Measurements from ENCODE around the gene SP140L. TPM values are rescaled to one million over a fixed set of nuclear protein-coding genes. Genes with fewer than 3 reads are reported as not detected.
A peak's percentile ranks its signal among the peaks of the same experiment; 100 is the strongest.

Gene SP140L
- total and polyA plus RNA-seq, 2 experiments from 2014 or later, result 8.0 to 11.5 TPM

- H3K4me1 ChIP-seq (ENCODE audit: insufficient read depth), result peaks cover 9% of the 10 kb centered on the region; the same call in 1 of the 2 replicates
- H3K27ac ChIP-seq, result no peak overlapping the region
- H3K4me3 ChIP-seq, result no peak overlapping the region
- 10 to 17% methylated on average over 1 of the region's 1 CpG for WGBS, 2 experiments (ENCODE audit: low coverage in 1 of 2, low lambda C conversion rate in 2 of 2, missing lambda C conversion rate in 2 of 2)
- H2AFZ ChIP-seq, result no peak overlapping the region
- TF ChIP-seq EZH2 (IDR thresholded peaks at IDR 0.05; ENCODE audit: insufficient read depth, poor library complexity, severe bottlenecking) (no peak), EZH2phosphoT487 (IDR thresholded peaks at IDR 0.05; ENCODE audit: insufficient read depth, low read depth) (no peak)
- H3K9me3 ChIP-seq (ENCODE audit: low read depth), result no peaks in the 10 kb centered on the region
- H3F3A ChIP-seq (ENCODE audit: insufficient read depth), result no peaks in the 10 kb centered on the region
- H3K36me3 ChIP-seq (ENCODE audit: low read depth), result peaks cover 5% of the 10 kb centered on the region
- in situ Hi-C loops (cut with MboI), result no loop called here
- H3K4me2 ChIP-seq (ENCODE audit: unreplicated experiment), result no peak overlapping the region
- no peaks in the 10 kb centered on the region for H3K27me3 ChIP-seq (replicated peaks; ENCODE audit: insufficient read depth)
- no peaks in the 10 kb centered on the region for H3K9me2 ChIP-seq (ENCODE audit: insufficient read depth)
- H3K79me2 ChIP-seq (ENCODE audit: insufficient read depth), result peaks cover 100% of the 10 kb centered on the region
- peaks cover 6% of the 10 kb centered on the region for H4K20me1 ChIP-seq (ENCODE audit: insufficient read depth)
- H3K9ac ChIP-seq, result no peak overlapping the region
- DNase-seq, result no peak
These were observed 98.4 kb downstream of the SP140L start for GRCh38 chr2:230425377-230425776.

DNA sequence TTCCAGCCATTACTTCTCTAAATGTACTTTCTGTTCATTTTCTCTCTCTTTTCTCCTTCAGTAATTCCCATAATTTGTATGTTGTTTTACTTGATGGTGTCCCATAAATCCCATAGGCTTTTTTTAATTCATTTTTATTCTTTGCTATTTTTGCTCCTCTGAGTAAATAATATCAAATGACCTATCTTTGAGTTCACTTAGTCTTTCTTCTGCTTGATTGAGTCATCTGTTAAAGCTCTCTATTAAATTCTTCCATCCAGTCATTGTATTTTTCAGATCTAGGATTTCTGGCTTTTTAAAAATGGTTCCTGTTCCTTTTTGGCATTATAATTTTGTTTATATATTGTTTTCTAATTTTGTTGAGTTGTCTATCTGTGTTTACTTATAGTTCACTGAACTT, 102.5 kb downstream of the SP140L start:
- no peak for TF ChIP-seq EZH2 (IDR thresholded peaks at IDR 0.05; ENCODE audit: insufficient read depth, poor library complexity, severe bottlenecking)
- no peak for TF ChIP-seq EZH2phosphoT487 (IDR thresholded peaks at IDR 0.05; ENCODE audit: insufficient read depth, low read depth)
- no peak overlapping the region for H3K4me2 ChIP-seq (ENCODE audit: unreplicated experiment)
- H3K36me3 ChIP-seq (ENCODE audit: low read depth), result peaks cover 9% of the 10 kb centered on the region
- no peak overlapping the region for H3K9ac ChIP-seq
- no peak for DNase-seq
- peaks cover 9% of the 10 kb centered on the region for H4K20me1 ChIP-seq (ENCODE audit: insufficient read depth)
- no peaks in the 10 kb centered on the region for H3K9me3 ChIP-seq (ENCODE audit: low read depth)
- peaks cover 4% of the 10 kb centered on the region for H3F3A ChIP-seq (ENCODE audit: insufficient read depth)
- peaks cover 9% of the 10 kb centered on the region; the same call in 1 of the 2 replicates for H3K4me1 ChIP-seq (ENCODE audit: insufficient read depth)
- H3K4me3 ChIP-seq, result no peak overlapping the region
- H2AFZ ChIP-seq, result no peak overlapping the region
- no peaks in the 10 kb centered on the region for H3K27me3 ChIP-seq (replicated peaks; ENCODE audit: insufficient read depth)
- H3K79me2 ChIP-seq (ENCODE audit: insufficient read depth), result peaks cover 100% of the 10 kb centered on the region
- no peak overlapping the region for H3K27ac ChIP-seq
- no peaks in the 10 kb centered on the region for H3K9me2 ChIP-seq (ENCODE audit: insufficient read depth)
- in situ Hi-C loops (cut with MboI), result no loop called here

DNA sequence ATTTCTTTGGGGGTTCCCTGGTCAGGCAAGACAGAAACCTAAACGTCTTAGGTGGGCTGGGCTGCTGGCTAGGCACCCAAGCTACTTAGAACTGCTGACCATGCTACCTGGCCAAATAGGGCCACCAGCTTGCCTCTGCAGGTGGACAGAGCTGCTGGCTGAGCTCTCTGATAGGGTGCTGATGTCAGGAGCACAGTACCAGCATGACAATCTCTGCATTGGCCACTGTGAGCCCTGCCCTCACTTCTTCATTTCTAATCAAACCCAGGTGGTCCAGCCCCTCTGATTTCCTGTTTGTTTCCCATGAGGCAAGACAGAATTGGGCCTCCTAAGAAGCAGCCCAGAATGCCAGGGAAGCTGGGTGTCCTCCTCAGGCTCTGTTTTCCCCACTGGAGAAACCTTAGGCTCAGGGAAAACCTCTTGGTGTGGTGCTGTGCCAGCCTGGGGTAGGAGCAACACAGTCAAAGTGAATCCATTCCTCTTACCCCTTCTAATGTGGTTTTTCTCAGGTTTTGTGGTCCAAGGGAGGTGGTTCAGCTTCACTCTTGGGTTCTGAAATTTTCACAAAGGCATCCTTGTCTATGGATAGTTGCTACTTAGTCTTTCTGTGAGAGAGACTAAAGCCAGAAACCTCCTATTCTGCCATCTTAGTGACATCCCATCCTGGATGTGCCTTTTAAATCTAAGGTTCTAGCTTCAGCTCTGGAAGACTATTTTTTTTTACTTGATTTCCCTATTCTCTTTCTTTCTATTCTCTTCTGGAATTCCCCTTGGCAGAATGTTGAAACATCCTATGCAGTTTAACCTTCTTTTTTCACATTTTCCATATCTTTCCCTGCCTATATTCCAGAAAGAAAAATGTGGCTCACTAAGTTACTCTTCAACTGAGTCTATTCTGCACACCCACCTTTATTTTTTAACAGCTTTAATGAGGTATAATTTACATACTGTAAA, 104.2 kb downstream of the SP140L start:
- peaks cover 98% of the 10 kb centered on the region for H3K79me2 ChIP-seq (ENCODE audit: insufficient read depth)
- H3K4me2 ChIP-seq (ENCODE audit: unreplicated experiment), result no peak overlapping the region
- no peak overlapping the region for H2AFZ ChIP-seq
- no peak overlapping the region for H3K27ac ChIP-seq
- H3K4me1 ChIP-seq (ENCODE audit: insufficient read depth), result peaks cover 6% of the 10 kb centered on the region; the same call in 1 of the 2 replicates
- H4K20me1 ChIP-seq (ENCODE audit: insufficient read depth), result peaks cover 7% of the 10 kb centered on the region
- no peak for DNase-seq
- peaks cover 9% of the 10 kb centered on the region for H3K36me3 ChIP-seq (ENCODE audit: low read depth)
- no peaks in the 10 kb centered on the region for H3K9me2 ChIP-seq (ENCODE audit: insufficient read depth)
- H3F3A ChIP-seq (ENCODE audit: insufficient read depth), result peaks cover 17% of the 10 kb centered on the region
- 100% methylated on average over 1 of the region's 1 CpG for WGBS, 2 experiments (ENCODE audit: low coverage in 1 of 2, low lambda C conversion rate in 2 of 2, missing lambda C conversion rate in 2 of 2)
- no peak for TF ChIP-seq EZH2 (IDR thresholded peaks at IDR 0.05; ENCODE audit: insufficient read depth, poor library complexity, severe bottlenecking)
- no peak for TF ChIP-seq EZH2phosphoT487 (IDR thresholded peaks at IDR 0.05; ENCODE audit: insufficient read depth, low read depth)
- in situ Hi-C loops (cut with MboI), result no loop called here
- no peak overlapping the region for H3K4me3 ChIP-seq
- no peak overlapping the region for H3K9ac ChIP-seq
- no peaks in the 10 kb centered on the region for H3K9me3 ChIP-seq (ENCODE audit: low read depth)
- no peaks in the 10 kb centered on the region for H3K27me3 ChIP-seq (replicated peaks; ENCODE audit: insufficient read depth)

DNA sequence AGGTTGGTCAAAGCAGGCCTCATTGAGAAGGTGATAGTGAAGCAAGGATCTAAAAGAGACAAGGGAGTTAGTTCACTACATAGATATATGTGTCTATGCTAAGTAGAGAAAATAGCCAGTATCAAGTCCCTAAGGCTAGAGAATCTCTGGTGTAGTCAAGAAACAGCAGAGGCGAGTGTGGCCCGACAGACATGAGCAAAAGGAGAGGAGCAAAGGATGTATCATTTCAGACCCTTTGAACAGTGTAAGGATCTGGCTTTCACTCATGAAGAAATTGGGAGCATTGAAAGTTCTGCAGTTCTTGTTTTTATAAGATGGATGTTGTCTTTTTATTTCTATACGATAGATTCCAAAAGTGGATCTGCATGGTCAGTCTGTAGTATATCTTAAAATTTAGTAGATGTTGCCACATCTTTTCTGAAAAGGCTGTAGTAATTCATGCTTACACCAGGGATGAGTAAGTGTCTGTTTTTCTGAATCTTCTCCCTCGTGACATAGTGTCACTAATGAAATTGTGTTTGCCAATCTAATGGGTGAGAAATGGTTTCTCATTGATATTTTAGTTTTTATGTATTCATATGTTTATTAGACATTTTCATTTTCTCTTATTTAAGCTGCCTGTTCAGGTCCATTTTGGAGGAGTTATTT, 107.8 kb downstream of the SP140L start:
- H3F3A ChIP-seq (ENCODE audit: insufficient read depth), result peaks cover 17% of the 10 kb centered on the region
- H3K27ac ChIP-seq, result peak overlapping the region; percentile 41
- no peaks in the 10 kb centered on the region for H3K27me3 ChIP-seq (replicated peaks; ENCODE audit: insufficient read depth)
- no peak overlapping the region for H3K9ac ChIP-seq
- H3K4me3 ChIP-seq, result no peak overlapping the region
- peak overlapping the region; percentile 5 for H3K4me2 ChIP-seq (ENCODE audit: unreplicated experiment)
- H3K36me3 ChIP-seq (ENCODE audit: low read depth), result 0 out of 2 replicates have a peak, but pooled peaks cover 10% of the 10 kb centered on the region
- H3K9me3 ChIP-seq (ENCODE audit: low read depth), result no peaks in the 10 kb centered on the region
- no peak overlapping the region for H2AFZ ChIP-seq
- peaks cover 3% of the 10 kb centered on the region; the same call in 1 of the 2 replicates for H4K20me1 ChIP-seq (ENCODE audit: insufficient read depth)
- in situ Hi-C loops (cut with MboI), result no loop called here
- H3K9me2 ChIP-seq (ENCODE audit: insufficient read depth), result no peaks in the 10 kb centered on the region
- peak; percentile 71 for DNase-seq
- peaks cover 98% of the 10 kb centered on the region for H3K79me2 ChIP-seq (ENCODE audit: insufficient read depth)
- TF ChIP-seq EZH2phosphoT487 (IDR thresholded peaks at IDR 0.05; ENCODE audit: insufficient read depth, low read depth) (no peak), EZH2 (IDR thresholded peaks at IDR 0.05; ENCODE audit: insufficient read depth, poor library complexity, severe bottlenecking) (no peak)
- WGBS, 2 experiments (ENCODE audit: low coverage in 1 of 2, low lambda C conversion rate in 2 of 2, missing lambda C conversion rate in 2 of 2), result 44 to 46% methylated on average over 4 of the region's 4 CpGs
- H3K4me1 ChIP-seq (ENCODE audit: insufficient read depth), result peaks cover 14% of the 10 kb centered on the region
